ENCODE measurements around the gene GCK.

GCK gene

DNA sequence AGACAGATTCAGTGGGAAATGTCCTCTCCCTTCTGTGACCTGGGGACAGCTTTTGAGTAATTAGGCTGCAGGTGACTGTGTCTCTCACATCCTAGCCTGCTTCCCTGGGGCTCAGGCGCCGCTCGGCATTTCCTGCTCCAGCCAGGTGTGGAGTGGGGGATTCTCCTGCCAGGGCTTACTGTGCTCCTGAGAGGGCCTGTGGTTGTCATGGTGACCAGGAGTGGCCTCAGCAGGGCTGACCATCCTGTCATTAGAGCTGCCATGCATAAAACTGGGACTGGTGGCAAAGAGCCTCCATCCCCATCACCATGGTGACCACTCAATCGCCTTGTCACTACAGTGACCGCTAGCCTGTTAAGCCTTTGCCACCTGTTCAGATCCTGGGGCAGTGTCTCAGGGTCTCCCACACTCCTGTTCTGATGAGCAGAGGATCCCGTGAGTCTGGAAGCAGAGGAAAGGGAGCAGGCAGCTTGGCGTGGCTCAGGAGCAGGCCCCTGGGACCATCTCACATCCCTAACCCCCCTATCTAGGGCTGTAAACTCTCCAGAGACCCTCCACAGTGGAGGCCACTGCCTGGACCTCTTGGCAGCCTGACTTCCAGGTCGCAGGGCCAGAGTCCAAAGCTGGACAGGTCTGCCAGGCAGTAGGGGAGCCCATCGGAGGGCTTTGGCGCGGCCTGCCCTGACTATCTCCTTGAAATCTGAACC lies at the start of gene GCK:
TSS of gene GCK (minus strand) at position 154 of the 707 bp plus-strand sequence. CDS start 486 bp downstream, outside the sequence.
- DNase-seq, result peak; percentile 76

DNA sequence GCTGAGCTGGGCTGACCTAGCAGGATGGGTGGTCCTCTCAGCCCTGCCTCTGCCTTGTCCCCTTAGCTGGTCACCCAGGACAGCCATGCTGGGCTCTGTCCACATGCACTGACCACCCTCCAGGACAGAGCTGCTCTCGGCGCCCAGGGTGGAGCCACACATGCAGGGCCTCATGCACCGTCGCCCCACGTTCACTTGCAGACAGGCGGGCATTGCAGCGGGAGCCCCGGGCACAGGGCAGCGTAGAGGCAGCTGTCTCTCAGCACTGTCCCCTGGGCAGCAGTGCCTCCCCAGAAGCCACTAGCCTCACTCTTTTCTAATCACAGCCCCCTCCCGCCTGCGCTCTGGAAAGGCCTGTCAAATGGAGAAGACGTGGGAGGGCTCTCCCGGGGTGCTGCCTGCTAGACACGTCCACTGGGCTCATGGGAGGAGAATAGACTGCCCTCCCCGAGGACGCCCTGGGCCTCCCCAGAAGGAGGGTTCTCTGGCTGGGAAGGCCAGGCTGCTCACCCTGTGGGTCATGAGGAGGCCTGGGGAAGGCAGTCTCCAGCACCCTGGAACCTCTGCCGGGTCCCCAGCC lies 49.0 kb upstream of the GCK start:
- no peak for DNase-seq

DNA sequence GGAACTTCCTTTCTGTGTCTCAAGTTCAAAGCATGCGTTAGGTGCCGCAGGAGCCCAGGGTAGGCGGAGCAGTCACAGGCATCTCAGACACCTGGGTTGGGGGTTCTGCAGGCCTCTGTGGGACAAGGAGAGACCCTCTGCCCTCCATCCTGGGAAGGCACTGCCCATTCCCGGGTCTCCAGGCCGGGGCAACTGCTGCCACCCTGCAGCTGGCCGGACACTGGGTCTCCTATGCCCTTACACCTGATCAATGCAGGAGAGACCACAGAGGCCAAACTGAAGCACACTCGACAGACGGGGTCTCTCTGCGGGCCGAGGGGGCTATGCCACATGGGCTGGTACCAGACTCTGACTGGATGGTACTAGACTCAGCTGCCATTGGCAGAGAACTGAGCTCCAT lies 48.5 kb upstream of the GCK start:
- no peak for DNase-seq

DNA sequence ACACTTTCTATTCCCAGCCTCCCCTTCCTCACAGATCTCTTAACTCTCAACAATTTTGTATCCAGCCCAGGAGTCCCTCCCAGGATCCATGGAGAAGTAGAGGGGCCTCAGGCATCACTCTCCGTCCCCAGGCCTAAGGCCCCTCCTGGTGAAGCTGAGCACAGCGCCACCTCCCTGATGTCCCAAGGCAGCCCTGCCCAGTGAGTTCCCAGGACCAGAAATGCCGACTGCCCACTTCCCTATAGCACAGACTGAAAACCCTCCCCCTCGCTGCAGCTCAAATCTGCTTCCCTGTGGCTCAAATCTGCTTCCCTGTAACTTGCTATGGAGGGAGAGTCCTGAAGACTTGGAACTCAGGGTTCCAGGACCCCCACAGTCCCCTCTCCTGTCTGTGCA lies 47.1 kb upstream of the GCK start:
- no peak for DNase-seq

DNA sequence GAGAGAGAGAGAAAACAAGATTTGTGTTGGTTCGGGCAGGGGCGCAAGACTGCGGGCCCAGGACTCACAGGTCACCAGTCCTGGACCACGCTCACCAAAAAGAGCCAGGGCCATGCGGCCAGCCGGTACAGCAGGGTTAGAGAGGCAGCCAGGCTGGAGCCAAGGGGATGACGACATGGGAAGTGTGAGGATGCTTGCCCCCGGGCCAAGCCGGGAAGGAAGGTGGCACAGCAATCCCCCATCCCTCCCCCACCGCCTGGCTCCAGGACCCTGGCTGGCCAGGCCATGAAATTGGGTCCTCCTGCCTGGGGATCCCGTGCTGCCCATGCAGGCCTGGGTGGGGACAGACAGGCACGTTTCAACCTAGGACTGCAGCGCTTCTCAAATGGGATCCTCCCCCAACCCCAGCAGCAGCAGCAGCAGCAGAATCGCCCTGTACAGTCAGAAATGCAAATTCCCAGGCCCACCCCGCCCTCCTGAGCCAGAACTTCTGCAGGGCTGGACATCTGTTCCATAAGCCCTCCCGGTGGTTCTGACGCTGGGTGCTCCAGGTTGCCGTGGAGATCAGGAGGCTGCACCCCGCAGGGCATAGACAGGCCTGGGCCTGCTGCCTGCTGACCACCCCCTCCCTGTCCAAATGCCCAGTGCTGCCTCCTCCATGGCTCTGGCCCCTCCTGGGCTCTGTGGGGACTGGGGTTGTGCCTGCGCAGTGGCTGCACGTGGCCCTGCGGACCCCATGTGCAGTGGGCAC lies 46.5 kb upstream of the GCK start:
- DNase-seq, result peak; percentile 39

DNA sequence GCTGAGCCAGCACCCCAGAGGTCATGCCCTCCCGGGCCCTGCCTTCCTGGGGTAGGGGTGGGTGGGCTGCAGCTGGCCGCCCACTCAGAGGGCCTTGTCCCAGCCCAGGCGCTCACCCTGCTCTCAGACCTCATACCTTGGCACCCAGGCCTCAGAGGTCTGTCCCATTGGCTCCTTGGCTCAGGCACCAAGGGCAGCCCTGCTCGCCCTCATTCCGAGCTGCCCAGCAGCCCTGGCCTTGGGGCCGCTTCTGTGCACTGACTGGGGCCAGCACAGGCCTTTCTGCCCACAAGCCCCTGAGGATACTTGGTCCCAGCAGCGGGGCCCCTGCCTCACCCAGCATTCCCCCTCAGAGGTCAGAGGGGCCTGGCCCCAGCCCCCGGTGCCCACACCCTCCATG lies 45.8 kb upstream of the GCK start:
- no peak for DNase-seq

DNA sequence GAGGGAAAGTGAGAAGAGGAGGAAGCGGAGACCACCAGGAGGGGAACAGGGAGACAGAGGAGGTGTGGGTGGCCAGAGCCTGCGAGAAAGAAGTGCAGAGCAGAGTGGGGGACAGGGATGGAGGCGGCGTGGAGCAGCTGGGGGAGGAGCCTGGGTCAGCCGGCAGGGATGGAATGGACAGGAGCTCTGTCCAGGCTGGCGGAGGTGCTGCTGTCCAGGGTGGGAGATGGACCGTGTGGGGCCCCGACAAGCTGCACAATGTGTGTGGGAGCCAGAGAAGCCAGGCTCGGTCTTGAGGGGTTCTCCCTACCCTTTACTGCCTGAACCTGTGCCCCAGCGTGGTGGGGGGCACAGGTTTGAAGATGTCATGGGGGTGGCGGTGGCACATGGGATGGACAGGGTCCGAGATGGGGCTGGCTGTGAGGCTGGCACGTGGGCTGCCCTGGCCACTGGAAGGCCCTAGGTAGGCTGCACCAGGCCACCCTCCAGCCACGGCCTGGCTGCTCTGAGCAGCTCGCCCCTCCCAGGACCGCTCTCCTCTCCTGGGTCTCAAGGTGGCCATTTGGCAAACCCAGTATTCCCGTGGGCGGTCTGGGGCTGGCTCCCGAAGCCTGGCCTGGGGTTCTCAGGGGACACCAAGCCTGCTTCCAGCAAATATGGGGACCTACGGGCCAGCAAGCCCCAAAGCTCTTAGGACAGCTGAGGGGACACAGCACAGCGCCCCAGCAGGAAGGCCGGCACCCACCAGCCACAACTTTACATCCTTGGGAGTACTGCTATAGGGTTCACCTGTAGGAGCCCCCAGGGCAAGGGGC lies 43.9 kb upstream of the GCK start:
- DNase-seq, result no peak

DNA sequence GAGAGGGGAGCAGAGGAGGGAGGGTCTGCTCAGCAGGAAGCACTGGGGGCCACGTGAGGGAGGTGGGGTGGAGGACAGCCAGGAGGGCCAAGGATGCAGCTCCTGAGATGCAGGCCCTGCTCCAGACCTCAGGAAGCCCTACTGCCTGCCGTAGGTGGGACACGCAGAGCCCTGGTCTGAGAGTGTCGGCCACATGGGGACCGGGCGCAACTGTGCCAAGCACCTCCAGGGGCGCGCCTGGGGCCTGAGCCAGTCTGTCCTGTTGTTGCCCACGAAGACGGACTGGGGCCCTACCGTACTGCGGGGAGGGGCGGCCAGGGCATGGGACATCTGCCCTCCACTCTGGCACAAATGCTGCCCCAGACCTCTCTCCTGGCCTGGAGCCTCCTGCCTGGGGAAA lies 43.2 kb upstream of the GCK start:
- no peak for DNase-seq

DNA sequence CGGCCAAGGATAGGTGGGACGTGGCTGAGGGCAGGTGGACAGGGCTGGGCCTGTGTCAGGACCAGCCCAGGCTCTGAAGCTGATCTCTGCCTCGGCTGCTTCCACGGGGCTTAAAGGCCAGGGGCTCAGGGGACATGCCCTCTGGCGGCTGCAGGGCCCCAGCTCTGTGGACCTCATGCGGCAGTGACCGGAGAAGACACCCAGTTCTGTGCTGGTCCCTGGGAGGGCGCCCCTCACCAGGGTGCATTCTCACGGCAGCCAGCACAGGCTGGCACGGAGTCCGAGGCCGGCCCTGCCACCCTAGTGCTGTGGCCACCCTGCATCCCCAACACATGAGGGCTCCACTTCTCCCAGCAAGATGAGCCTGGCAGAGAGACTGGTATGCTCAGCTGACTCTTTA lies 41.8 kb upstream of the GCK start:
- DNase-seq, result no peak

DNA sequence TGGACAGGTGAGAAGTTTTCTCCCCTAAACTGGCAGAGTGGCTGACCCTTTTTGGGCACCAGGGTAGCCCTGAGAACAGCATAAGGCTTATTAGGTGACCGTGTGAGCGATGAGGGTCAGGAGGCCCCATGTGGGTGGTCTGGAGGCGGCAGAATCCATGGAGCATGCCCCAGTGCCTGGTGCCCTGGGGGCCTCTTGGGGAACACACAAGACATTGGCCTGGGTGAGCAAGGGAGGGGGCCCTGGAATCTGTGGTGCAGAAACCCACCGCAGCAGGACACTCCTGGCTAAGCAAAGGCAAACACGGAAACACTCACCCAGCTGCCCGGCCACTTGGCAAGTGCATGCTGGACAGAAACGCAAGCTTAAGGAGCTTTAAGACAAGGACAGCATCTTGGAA lies 41.0 kb upstream of the GCK start:
- DNase-seq, result no peak

DNA sequence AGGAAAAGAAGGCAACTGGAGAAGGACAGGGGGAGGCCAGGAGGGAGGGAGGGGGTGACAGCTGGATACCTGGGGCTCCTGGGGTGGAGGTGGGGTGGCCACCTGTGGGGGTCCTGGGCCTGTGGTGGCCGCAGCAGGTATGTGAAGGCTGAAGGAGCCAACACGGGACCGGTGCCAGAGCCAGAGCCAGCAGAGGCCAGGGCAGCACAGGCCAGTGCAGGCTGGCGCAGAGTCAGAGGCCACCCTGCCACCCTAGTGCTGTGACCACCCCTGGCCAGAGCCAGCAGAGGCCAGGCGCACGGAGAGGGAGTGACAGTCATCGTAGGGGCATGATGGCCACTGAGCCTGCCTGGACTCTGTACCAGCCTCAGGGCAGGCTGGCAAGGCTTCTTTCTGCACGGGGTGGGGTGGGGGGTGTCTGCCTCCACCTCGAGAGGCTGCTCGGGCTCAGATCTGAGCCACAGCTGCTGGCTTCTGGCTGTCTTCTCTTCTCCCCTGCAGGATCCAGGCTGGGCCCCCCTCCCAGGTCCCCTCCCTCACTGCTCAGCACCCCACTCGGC lies 40.4 kb upstream of the GCK start:
- DNase-seq, result no peak

DNA sequence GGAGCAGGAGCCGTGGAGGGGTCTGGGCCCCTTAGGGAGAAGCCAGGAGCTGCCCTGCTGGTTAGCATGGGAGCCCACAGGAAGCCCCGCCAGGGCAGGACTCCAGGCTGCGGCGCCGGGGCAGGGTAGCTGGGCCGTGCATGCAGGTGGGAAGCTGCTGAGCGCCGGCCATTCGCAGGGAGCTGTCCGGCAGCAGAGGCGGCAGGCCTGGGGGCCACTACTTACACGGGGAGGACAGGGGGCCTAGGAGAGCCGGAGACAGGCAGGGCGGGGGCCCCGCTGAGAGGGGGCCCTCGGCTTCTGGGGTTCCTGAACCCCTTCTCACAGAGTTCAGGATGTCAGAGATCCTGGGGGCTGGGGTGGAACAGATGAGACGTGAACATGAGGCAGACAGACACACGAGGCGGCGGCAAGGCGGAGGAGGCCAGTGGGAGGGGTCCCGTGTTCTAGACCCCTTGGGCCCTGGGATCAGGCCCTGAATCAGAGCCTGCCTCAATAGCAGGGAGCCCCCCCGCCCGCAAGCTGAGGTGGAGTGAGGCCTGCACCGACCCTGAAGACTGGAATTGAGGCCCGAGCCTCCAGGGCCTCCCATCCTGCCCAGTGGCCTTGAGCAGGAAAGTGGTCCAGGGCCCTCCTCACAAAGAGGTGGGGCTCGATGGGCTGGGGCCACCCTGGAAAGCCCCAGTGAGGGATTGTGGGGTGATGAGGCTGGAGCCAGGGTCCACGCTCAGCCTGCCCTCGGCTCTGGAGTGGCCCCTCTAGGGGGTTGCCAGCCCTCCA lies 39.5 kb upstream of the GCK start:
- DNase-seq, result no peak

DNA sequence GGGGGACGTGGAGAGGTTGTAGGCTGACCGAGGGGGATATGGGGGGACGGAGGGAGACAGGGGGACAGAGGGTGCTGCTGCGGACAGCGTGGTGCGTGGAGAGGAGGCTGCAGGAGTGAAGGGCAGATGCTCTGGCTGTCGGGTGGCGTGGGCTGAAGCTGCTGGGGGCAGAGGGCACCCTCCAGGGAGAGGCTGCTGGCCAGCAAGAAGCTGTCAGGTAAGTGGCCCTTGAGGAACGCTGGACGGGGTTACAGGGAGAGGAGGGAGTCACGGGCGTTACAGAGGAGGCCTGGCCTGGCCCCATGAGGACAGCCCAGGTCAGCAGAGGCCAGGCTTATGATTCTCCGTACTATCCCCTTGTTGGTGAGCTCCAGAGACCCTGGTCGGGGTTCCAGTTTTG lies 38.7 kb upstream of the GCK start:
- no peak for DNase-seq

DNA sequence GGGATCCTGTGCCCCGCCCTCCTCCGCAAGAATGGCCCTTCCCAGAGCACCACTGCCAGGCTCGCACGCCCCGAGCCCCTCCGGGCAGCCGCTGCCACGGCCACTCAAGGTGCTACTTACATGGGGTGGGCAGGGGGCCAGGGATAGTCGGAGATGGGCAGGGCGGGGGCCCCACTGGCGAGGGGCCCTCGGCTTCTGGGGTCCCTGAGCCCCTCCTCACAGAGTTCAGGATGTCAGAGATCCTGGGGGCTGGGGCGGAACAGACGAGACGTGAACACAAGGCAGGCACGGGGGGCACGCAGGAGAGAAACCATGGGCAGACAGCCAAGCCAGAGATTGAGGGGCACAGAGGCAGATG lies 37.1 kb upstream of the GCK start:
- DNase-seq, result no peak

DNA sequence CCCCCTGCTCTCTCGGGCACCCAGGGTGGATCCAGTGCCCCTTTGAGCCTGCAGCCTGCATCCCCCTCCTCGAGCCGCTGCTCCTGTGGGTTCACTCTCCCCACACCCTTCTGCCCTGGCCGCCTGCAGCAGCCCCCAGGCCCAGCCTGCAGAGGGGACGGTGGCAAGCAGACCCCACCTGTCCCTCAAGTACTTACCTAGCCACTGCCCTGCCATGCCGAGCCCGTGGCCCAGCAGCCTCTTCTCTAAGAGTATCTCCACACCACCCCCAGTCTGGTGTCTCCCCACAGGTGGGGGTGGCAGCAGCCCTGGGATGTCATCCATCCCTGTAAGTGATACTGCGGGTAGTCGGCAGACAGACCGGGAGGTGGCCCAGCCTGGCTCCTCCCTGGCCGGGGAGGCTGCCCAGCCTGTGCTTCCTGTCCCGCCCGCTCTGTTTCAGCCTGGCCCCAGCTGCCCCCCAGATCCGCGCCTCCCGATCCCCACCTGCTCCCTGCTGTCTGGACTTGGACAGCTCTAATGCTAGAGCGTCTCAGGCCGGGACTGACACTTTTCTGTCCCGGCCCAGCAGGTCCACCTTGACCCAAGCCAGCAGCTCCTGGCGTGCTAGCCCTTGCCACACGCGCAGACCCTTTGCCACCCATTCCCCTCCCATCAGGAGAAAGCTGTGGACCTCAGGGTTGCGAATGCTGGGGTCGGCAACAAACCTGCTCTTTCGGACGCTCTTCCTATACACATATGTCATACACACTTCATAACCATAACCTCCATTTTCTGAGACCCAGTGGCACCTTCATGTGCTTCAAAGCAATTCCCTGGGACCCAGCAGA lies 36.5 kb upstream of the GCK start:
- no peak for DNase-seq

DNA sequence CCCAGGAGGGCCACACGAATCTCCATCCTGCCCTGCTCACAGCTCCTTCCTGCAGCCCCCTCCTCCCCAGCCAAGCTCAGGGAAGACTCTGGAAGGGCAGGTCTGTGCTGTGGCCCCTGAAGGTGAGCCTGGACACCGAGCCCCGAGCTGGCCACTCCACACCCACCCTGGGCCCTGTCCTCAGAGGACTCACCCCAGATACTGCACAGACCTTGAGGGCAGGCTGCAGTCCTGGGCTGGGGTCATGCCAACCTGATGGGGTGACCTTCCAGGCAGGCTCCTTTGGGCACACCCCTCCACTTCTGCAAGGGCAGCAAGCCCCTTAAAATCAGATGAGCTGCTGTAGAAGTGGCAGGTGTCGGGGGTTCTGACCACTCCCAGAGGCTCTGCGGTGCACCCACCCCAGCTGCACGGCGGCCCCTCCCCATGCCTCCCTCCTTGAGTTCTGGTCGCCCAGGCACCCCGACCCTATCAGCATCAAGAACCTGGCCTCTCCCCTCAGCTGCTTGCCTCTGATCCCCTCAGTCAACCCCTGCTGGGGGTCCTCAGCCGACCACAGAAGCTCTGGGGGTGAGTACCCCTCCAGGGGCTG lies 35.8 kb upstream of the GCK start:
- DNase-seq, result no peak

DNA sequence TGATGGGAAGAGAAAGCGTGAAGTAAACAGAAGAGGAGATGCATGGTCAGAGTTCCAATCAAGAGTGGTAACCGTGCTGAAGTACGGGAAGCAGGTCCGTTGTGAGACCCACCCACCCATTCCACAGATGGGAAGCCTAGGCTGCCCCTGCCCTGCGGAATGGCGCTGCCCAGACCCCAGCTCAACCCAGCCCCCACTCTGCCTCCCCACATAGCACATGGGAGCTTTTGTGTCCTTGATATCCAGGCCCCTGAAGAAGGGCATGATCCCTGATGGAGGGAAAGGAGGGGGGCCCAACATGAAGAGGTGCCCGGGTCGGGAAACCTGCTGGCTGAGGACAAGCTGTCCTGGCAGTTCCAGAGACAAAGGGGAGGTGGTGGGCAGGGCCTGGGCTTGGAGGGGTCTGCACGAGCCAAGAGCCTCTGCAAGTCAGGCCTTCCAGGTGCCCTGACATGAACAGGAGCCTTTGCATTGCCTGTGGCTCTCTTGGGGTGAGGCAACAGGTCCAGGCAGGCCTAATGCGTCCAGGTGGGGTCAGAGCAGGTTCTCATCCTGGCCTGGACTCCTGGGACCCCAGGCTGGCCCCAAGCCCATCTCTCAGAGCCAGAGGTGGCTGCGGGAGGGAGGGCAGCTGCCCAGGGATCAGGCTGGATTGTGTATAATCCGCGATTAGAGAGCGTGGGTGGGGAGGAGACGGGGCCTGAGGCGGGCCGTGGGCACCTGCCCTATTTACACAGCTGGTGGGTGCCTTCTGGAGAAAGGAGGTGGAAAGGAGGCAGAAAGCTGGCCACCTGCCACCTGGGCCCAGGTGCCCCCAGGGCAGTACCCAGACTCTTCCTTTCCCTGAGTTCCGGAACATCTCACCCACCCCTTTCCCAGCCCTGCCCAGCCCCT lies 35.1 kb upstream of the GCK start:
- peak; percentile 36 for DNase-seq

DNA sequence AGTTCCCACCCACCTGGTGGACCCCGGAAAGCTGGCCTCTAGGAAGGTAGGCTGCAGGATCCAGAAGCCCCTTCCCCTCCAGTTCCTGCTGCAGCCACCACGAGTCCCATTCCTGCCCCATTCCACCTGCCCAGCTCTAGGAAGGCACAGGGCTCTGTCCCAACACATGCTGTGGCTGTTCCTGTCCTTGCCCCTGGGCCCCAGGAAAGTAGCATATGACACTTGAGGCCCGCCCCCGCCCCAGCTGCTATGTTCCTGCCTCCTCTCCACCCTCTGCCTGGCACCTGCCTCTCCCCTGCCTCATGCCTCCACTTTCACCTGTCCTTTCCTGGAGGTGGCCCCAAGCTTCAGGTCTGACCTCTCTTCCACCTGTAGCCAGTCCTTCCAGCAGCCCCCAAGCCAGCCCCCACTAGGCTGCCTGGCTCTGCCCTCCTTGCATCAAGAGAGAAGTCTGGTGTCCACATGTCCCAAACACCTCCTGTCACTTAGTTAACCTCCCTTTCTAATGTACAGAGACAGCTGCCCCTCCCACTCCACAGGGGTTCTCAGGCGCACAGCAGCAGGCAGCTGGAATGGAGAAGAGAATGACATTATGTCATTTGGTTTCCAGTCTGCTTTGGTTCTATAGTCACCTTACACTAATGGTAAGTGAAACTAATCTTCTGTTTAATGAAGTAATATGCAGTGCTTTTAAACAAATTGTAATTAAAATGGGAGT lies 34.3 kb upstream of the GCK start:
- peak; percentile 46 for DNase-seq

DNA sequence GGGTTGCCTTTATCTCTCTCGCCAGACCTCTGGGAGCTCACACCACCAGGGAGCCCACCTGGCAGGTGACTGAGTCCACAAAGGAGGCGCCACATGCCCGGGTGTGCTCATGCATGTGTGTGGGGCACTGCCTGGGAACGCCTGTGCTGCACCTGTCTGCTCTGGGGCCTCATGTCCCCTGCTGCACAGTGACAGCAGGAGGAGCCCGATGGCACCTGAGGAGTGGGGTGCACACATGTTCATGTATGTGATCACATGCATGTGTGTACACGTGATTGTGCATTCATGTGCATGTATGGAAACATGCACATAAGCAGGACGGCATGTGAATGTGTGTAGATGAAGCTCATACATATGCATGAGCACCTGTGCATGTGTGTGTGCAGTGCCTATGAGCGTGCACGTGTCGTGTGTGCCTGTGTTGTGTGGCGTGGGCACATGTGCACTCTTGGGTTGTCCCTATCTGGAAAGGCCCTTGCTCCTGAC lies 33.6 kb upstream of the GCK start:
- peak; percentile 4 for DNase-seq
